SK-N-SH (cell line): ENCODE results near the gene IRF2. TPM values are rescaled to one million over a fixed set of nuclear protein-coding genes. Genes with fewer than 3 reads are reported as not detected.

ENCODE experiments used
- CTCF ChIA-PET: fragments of 300-600, 350-600 bp; formaldehyde crosslinking; extraction: SDS; loops from one replicate; lab custom pipeline; 2021; lab: Yijun Ruan, JAX
- POLR2A ChIA-PET: fragments of 350-600 bp; sonication (Branson Sonifier 250); formaldehyde crosslinking; extraction: SDS; loops from one replicate; lab custom pipeline; 2020; ENCODE audit warnings: antibody characterized with exemption, inconsistent platforms; lab: Yijun Ruan, JAX
- DNase-seq: peaks from one replicate; pipeline ENCODE4 v3.0.0; 2012
- H2AFZ ChIP-seq: fragments of 200-600 bp; sonication (generic); 2 replicates; pipeline ENCODE4 v1.8.1; 2016; ENCODE audit warnings: antibody characterized with exemption, mild to moderate bottlenecking, low read depth
- H3F3A ChIP-seq: fragments of 200-600 bp; sonication (generic); replicated peaks from 2 replicates; pipeline ENCODE3; 2016; ENCODE audit warnings: antibody characterized with exemption, mild to moderate bottlenecking; ENCODE audit not compliant: insufficient read depth
- H3K27ac ChIP-seq, 2 experiments: fragments of 200-500 bp in 1 of 2; fragments of 200-600 bp in 1 of 2; sonication (Bioruptor generic) in 1 of 2; sonication (generic), shearing (Covaris generic) in 1 of 2; 2 replicates each; pipeline versions ENCODE4 v1.5.1 to v1.6.1; 2014 to 2016; ENCODE audit warnings: low read depth in 2 of 2, inconsistent platforms in 1 of 2, low read length in 1 of 2, mild to moderate bottlenecking in 1 of 2, mixed read lengths in 1 of 2
- H3K27me3 ChIP-seq: fragments of 200-600 bp; sonication (generic), shearing (Covaris generic); 2 replicates; pipeline ENCODE4 v1.6.1; 2016; ENCODE audit warnings: mixed run types; ENCODE audit not compliant: insufficient read depth
- H3K36me3 ChIP-seq, 2 experiments: fragments of 200-500 bp in 1 of 2; fragments of 200-600 bp in 1 of 2; sonication (Bioruptor generic) in 1 of 2; sonication (generic) in 1 of 2; replicated peaks in 1 of 2; 2 replicates each; pipeline versions ENCODE3 to v1.5.1; 2014 to 2016; ENCODE audit warnings: low read length in 1 of 2, mild to moderate bottlenecking in 1 of 2; ENCODE audit not compliant: insufficient read depth in 2 of 2, control insufficient read depth in 1 of 2
- H3K4me1 ChIP-seq, 2 experiments: fragments of 200-500 bp in 1 of 2; fragments of 200-600 bp in 1 of 2; sonication (Bioruptor generic) in 1 of 2; sonication (generic), shearing (Covaris generic) in 1 of 2; 2 replicates each; pipeline versions ENCODE4 v1.5.1 to v1.6.1; 2014 to 2016; ENCODE audit warnings: low read depth in 1 of 2, low read length in 1 of 2, mixed run types in 1 of 2; ENCODE audit not compliant: insufficient read depth in 2 of 2, control insufficient read depth in 1 of 2
- H3K4me2 ChIP-seq: fragments of 200-600 bp; sonication (generic), shearing (Covaris generic); 2 replicates; pipeline ENCODE4 v1.6.1; 2017; ENCODE audit warnings: mixed run types
- H3K4me3 ChIP-seq, 2 experiments: fragments of 200-500 bp in 1 of 2; fragments of 200-600 bp in 1 of 2; sonication (Bioruptor generic) in 1 of 2; sonication (generic), shearing (Covaris generic) in 1 of 2; 2 replicates each; pipeline versions ENCODE4 v1.5.1 to v1.8.1; 2014 to 2016; ENCODE audit warnings: low read depth in 2 of 2, inconsistent platforms in 1 of 2, low read length in 1 of 2, mild to moderate bottlenecking in 1 of 2, mixed read lengths in 1 of 2, moderate library complexity in 1 of 2
- H3K79me2 ChIP-seq: fragments of 200-600 bp; sonication (generic); 2 replicates; pipeline ENCODE4 v1.8.1; 2017; ENCODE audit warnings: mild to moderate bottlenecking; ENCODE audit not compliant: insufficient read depth
- H3K9ac ChIP-seq: fragments of 200-600 bp; sonication (generic); 2 replicates; pipeline ENCODE4 v1.6.1; 2017; ENCODE audit warnings: mixed run types
- H3K9me2 ChIP-seq: fragments of 200-600 bp; sonication (generic); 2 replicates; pipeline ENCODE4 v1.6.1; 2017; ENCODE audit warnings: mixed run types
- H3K9me3 ChIP-seq: fragments of 200-600 bp; sonication (generic); 2 replicates; pipeline ENCODE4 v1.6.1; 2017; ENCODE audit warnings: mixed run types, mild to moderate bottlenecking, moderate library complexity
- H4K20me1 ChIP-seq: fragments of 200-600 bp; sonication (generic); 2 replicates; pipeline ENCODE4 v1.6.1; 2017; ENCODE audit warnings: mild to moderate bottlenecking, mixed run types; ENCODE audit not compliant: insufficient read depth
- CTCF ChIP-seq: fragments of 200-600 bp; sonication (generic); IDR thresholded peaks from 2 replicates; pipeline ENCODE4 v1.6.1; 2017; ENCODE audit warnings: antibody characterized with exemption, mild to moderate bottlenecking, moderate library complexity
- ELF1 ChIP-seq: IDR thresholded peaks from 2 replicates; pipeline ENCODE4 v1.4.0; 2012
- EP300 ChIP-seq, 2 experiments: IDR thresholded peaks; 2 replicates each; pipeline versions ENCODE4 v1.4.0 to v1.6.1; 2012; ENCODE audit warnings: borderline replicate concordance in 1 of 2, low read depth in 1 of 2, low read length in 1 of 2
- FOSL2 ChIP-seq: IDR thresholded peaks from 2 replicates; pipeline ENCODE4 v1.4.0; 2012; ENCODE audit warnings: low read depth, mild to moderate bottlenecking, moderate library complexity, borderline replicate concordance
- FOXM1 ChIP-seq: IDR thresholded peaks from 2 replicates; pipeline ENCODE4 v1.4.0; 2012; ENCODE audit warnings: low read depth, mild to moderate bottlenecking
- GABPA ChIP-seq: IDR thresholded peaks from 2 replicates; pipeline ENCODE4 v1.4.0; 2012; ENCODE audit warnings: low read depth, mild to moderate bottlenecking
- GATA2 ChIP-seq: sonication (generic); formaldehyde crosslinking; IDR thresholded peaks from 2 replicates; pipeline ENCODE4 v1.5.0; 2020; ENCODE audit warnings: mild to moderate bottlenecking, missing genetic modification reagents
- MAX ChIP-seq: IDR thresholded peaks from 2 replicates; pipeline ENCODE4 v1.4.0; 2012; ENCODE audit warnings: low read depth
- MXI1 ChIP-seq: IDR thresholded peaks from 2 replicates; pipeline ENCODE4 v1.6.1; 2012; ENCODE audit warnings: mild to moderate bottlenecking, low read depth, low read length, improper control_type of control experiment
- NRF1 ChIP-seq: IDR thresholded peaks from 2 replicates; pipeline ENCODE4 v1.6.1; 2012; ENCODE audit warnings: low read depth, mild to moderate bottlenecking, low read length
- PBX3 ChIP-seq: IDR thresholded peaks from 2 replicates; pipeline ENCODE4; 2012
- RAD21 ChIP-seq: IDR thresholded peaks from 2 replicates; pipeline ENCODE4 v1.6.1; 2012; ENCODE audit warnings: mild to moderate bottlenecking, low read length
- RCOR1 ChIP-seq: fragments of 150-350 bp; IDR thresholded peaks from 2 replicates; pipeline ENCODE4 v1.6.1; 2017; ENCODE audit warnings: antibody characterized with exemption, low read length
- REST ChIP-seq: IDR thresholded peaks from 2 replicates; pipeline ENCODE4 v1.6.1; 2012; ENCODE audit warnings: mild to moderate bottlenecking, low read depth, low read length, moderate library complexity
- SMC3 ChIP-seq: IDR thresholded peaks from 2 replicates; pipeline ENCODE4 v1.6.1; 2012; ENCODE audit warnings: low read depth, low read length, improper control_type of control experiment
- TAF1 ChIP-seq: IDR thresholded peaks from 2 replicates; pipeline ENCODE4 v1.6.1; 2012; ENCODE audit warnings: low read depth, mild to moderate bottlenecking, low read length, moderate library complexity, borderline replicate concordance
- TCF12 ChIP-seq: IDR thresholded peaks from 2 replicates; pipeline ENCODE4 v1.4.0; 2012
- USF2 ChIP-seq: fragments of 150-350 bp; IDR thresholded peaks from 2 replicates; pipeline ENCODE4 v1.6.1; 2017; ENCODE audit warnings: antibody characterized with exemption, low read length, low read depth, borderline replicate concordance
- YY1 ChIP-seq: IDR thresholded peaks from 2 replicates; pipeline ENCODE4 v1.4.0; 2012; ENCODE audit warnings: low read depth, mild to moderate bottlenecking
- ZBTB33 ChIP-seq: IDR thresholded peaks from 2 replicates; pipeline ENCODE4 v1.4.0; 2012; ENCODE audit warnings: low read depth, borderline replicate concordance
- polyA plus RNA-seq, 3 experiments: library from polyadenylated mRNA; depleted of rRNA; stranded (reverse); fragments of >200 nt; gene quantifications; 2 replicates each; pipeline ENCODE4 v1.2.3, GENCODE V29; 2012

IRF2 gene
- polyA plus RNA-seq, 1 of the 3 experiments (the other 2 are of a cell fraction) = 23.3 TPM

GRCh38 chr4:184368731-184369130 lies 105.6 kb downstream of the IRF2 start:
- Histone ChIP-seq H3K27me3 (no peaks in the 10 kb centered on the region), H3K4me2 (no peak overlapping the region), H4K20me1 (no peaks in the 10 kb centered on the region), H3K9me2 (no peaks in the 10 kb centered on the region), H3F3A (peaks cover 5% of the 10 kb centered on the region), H3K27ac (no peak overlapping the region), H2AFZ (no peak overlapping the region), H3K36me3 (no peaks in the 10 kb centered on the region), H3K9me3 (no peaks in the 10 kb centered on the region), H3K4me1 (peaks cover 5 to 9% of the 10 kb centered on the region in 2 experiments; a peak in 2 of 4 replicates), H3K9ac (no peak overlapping the region)
- ChIA-PET POLR2A (no interaction called here), CTCF (no interaction called here)
- DNase-seq = no peak
- TF ChIP-seq FOSL2 (no peak), SMC3 (no peak), GABPA (no peak), ELF1 (no peak), TCF12 (no peak), CTCF (no peak), NRF1 (no peak), USF2 (no peak), GATA2 (CRISPR knock-in tag) (no peak), YY1 (no peak), TAF1 (no peak), RAD21 (no peak), ZBTB33 (no peak), REST (no peak), EP300 (IDR thresholded peaks at IDR 0.05; ENCODE audit: borderline replicate concordance in 1 of 2, low read depth in 1 of 2, low read length in 1 of 2) (no peak), MXI1 (no peak), RCOR1 (no peak), MAX (no peak), FOXM1 (no peak), PBX3 (no peak)
- TF ChIP-seq, all 33 proteins: peak for 0
- H3K79me2 ChIP-seq = no peaks in the 10 kb centered on the region
- H3K4me3 ChIP-seq = no peak overlapping the region
